Tibial nerve (tissue), 4 donors: Measurements from ENCODE around the gene RNF212B.

Experiments used
- EP300 ChIP-seq, 2 donors: sonication (generic); formaldehyde crosslinking; IDR thresholded peaks; one replicate each; pipeline ENCODE4 v1.6.1; 2017; ENCODE audit warnings: antibody characterized with exemption in 2 of 2, mild to moderate bottlenecking in 1 of 2
- POLR2A ChIP-seq, 2 donors: fragments of 450-650 bp; IDR thresholded peaks; one replicate each; pipeline ENCODE4 v1.6.1; 2017; ENCODE audit warnings: antibody characterized with exemption in 2 of 2, mild to moderate bottlenecking in 2 of 2, moderate library complexity in 2 of 2
- TF ChIP-seq, protein P1 (sequence below), 5 experiments: fragments of 200-600 bp in 3 of 5; fragments of 450-650 bp in 2 of 5; sonication (generic) in 3 of 5; IDR thresholded peaks; one replicate each; pipeline ENCODE4 v1.5.1; 2016 to 2019; ENCODE audit warnings: antibody characterized with exemption in 5 of 5, mild to moderate bottlenecking in 3 of 5, moderate library complexity in 2 of 5

DNA sequence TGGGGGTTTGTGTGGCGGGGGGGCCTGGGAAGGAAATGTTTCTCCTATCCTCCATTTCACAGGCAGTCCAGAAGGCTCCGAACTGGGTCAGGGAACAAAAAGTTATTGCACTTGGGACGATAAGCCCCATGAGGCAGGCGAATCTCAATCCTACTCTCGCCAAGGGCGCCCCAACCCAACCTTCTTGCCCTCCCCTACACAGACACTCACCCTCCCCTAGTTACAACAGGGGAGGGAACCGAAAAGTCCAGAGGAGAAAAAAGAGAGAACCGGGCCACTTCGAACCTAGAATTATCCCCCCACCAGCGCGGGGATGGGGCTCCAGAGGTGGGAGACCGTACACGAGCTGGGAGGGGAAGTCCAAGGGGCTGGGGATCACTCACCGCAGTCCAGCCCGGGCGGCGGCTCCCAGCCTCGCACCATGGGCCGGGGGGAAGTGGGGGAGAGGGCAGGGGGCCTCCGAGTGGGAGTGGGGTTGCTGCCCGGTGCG is 47.8 kb downstream of the RNF212B start:
- TF ChIP-seq, protein P1, sequence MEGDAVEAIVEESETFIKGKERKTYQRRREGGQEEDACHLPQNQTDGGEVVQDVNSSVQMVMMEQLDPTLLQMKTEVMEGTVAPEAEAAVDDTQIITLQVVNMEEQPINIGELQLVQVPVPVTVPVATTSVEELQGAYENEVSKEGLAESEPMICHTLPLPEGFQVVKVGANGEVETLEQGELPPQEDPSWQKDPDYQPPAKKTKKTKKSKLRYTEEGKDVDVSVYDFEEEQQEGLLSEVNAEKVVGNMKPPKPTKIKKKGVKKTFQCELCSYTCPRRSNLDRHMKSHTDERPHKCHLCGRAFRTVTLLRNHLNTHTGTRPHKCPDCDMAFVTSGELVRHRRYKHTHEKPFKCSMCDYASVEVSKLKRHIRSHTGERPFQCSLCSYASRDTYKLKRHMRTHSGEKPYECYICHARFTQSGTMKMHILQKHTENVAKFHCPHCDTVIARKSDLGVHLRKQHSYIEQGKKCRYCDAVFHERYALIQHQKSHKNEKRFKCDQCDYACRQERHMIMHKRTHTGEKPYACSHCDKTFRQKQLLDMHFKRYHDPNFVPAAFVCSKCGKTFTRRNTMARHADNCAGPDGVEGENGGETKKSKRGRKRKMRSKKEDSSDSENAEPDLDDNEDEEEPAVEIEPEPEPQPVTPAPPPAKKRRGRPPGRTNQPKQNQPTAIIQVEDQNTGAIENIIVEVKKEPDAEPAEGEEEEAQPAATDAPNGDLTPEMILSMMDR (IDR thresholded peaks at IDR 0.05) = no peak
- TF ChIP-seq POLR2A (IDR thresholded peaks at IDR 0.05) = no peak
- TF ChIP-seq EP300 (IDR thresholded peaks at IDR 0.05) = no peak
